K562 (cell line): ENCODE measurements around the gene GPR107. TPM values are rescaled to one million over a fixed set of nuclear protein-coding genes. Genes with fewer than 3 reads are reported as not detected.

Source experiments
- ATAC-seq: fragments of 200-7000 bp; cut with Tn5 transposase; 3 replicates; pipeline ENCODE4 v1.9.1; 2020; ENCODE audit warnings: moderate library complexity
- BruUV-seq: library from RNA; stranded (reverse); fragments of 400-500 nt; replicated peaks from 2 replicates; lab custom pipeline; 2021; lab: Mats Ljungman, UMichigan
- CTCF ChIA-PET: fragments of 300-600 bp; formaldehyde crosslinking; extraction: SDS; loops from one replicate; lab custom pipeline; 2021; ENCODE audit warnings: low intra/inter-chr PET ratio; lab: Yijun Ruan, JAX
- POLR2A ChIA-PET: fragments of 300-600, 350-650 bp; sonication (Branson Sonifier 250); formaldehyde crosslinking; extraction: SDS; loops from one replicate; lab custom pipeline; 2021; ENCODE audit warnings: antibody characterized with exemption, inconsistent platforms; lab: Yijun Ruan, JAX
- DNase-seq, 4 experiments: peaks; one replicate each; pipeline versions ENCODE4 v3.0.0 to v3.0.0-alpha.2; 2011 to 2018; ENCODE audit warnings: low spot score in 3 of 4, mixed read lengths in 3 of 4; ENCODE audit errors: extremely low read depth in 1 of 4
- FAIRE-seq: peaks from 2 replicates; lab custom pipeline; 2011; peaks lifted over from hg19 to GRCh38; lab: Jason Lieb, UNC
- H2AFZ ChIP-seq: 2 replicates; pipeline ENCODE4 v1.6.0; 2011; ENCODE audit warnings: low read depth, low read length, control low read depth, inconsistent platforms
- H3K27ac ChIP-seq: fragments of 200-600 bp; 3 replicates; pipeline ENCODE4 v1.8.0; 2011; ENCODE audit warnings: low read depth, mild to moderate bottlenecking, control low read depth, inconsistent platforms, low read length, moderate library complexity, mixed read lengths; ENCODE audit errors: extremely low read depth
- H3K27me3 ChIP-seq, 2 experiments: fragments of 300-600 bp in 1 of 2; 2 replicates in 1 of 2; 3 replicates in 1 of 2; pipeline versions ENCODE4 v1.6.0 to v1.8.0; 2011; ENCODE audit warnings: inconsistent platforms in 2 of 2, low read length in 2 of 2, mild to moderate bottlenecking in 1 of 2, mixed read lengths in 1 of 2, moderate library complexity in 1 of 2; ENCODE audit not compliant: control insufficient read depth in 2 of 2, insufficient read depth in 2 of 2
- H3K36me3 ChIP-seq: fragments of 300-600 bp; 3 replicates; pipeline ENCODE4 v1.8.0; 2011; ENCODE audit warnings: mild to moderate bottlenecking, low read length, inconsistent platforms; ENCODE audit not compliant: control insufficient read depth, insufficient read depth
- H3K4me1 ChIP-seq, 2 experiments: fragments of 200-600 bp in 1 of 2; replicated peaks in 1 of 2; 2 replicates in 1 of 2; 3 replicates in 1 of 2; pipeline versions ENCODE4 v1.5.1 to v1.8.0; 2011; ENCODE audit warnings: inconsistent platforms in 2 of 2, low read length in 2 of 2, mild to moderate bottlenecking in 1 of 2, mixed read lengths in 1 of 2, moderate library complexity in 1 of 2; ENCODE audit not compliant: control insufficient read depth in 2 of 2, insufficient read depth in 2 of 2
- H3K4me2 ChIP-seq: 2 replicates; pipeline ENCODE4 v1.6.1; 2011; ENCODE audit warnings: low read length, control low read depth, inconsistent platforms, mixed read lengths; ENCODE audit not compliant: insufficient read depth
- H3K4me3 ChIP-seq: fragments of 200-600 bp; sonication (generic), shearing (Covaris generic); 2 replicates; pipeline ENCODE4 v1.5.1; 2016; ENCODE audit warnings: control low read depth, inconsistent platforms
- H3K79me2 ChIP-seq: fragments of 200-600 bp; 3 replicates; pipeline ENCODE4 v1.8.0; 2011; ENCODE audit warnings: low read length, inconsistent platforms; ENCODE audit not compliant: control insufficient read depth, insufficient read depth
- H3K9ac ChIP-seq, 2 experiments: 2 replicates each; pipeline versions ENCODE4 v1.6.0 to v1.6.1; 2011; ENCODE audit warnings: low read depth in 2 of 2, low read length in 2 of 2, control low read depth in 1 of 2, inconsistent platforms in 1 of 2, mild to moderate bottlenecking in 1 of 2, mixed read lengths in 1 of 2; ENCODE audit not compliant: insufficient read depth in 1 of 2
- H3K9me1 ChIP-seq: one replicate; pipeline ENCODE4 v1.6.0; 2011; ENCODE audit warnings: inconsistent platforms, mild to moderate bottlenecking, low read length, moderate library complexity; ENCODE audit not compliant: control insufficient read depth, insufficient read depth
- H3K9me3 ChIP-seq: replicated peaks from 2 replicates; pipeline ENCODE4 v1.5.1; 2011; ENCODE audit warnings: low read depth, low read length, inconsistent platforms; ENCODE audit not compliant: control insufficient read depth, insufficient read depth
- H4K20me1 ChIP-seq: replicated peaks from 2 replicates; pipeline ENCODE4 v1.6.1; 2011; ENCODE audit warnings: low read length, inconsistent platforms, mixed read lengths; ENCODE audit not compliant: control insufficient read depth, insufficient read depth
- ADNP ChIP-seq: fragments of 200-800 bp; sonication (Bioruptor generic); IDR thresholded peaks from 2 replicates; pipeline ENCODE4 v1.6.1; 2016; ENCODE audit warnings: missing genetic modification characterization, missing compliant biosample characterization
- CSDE1 ChIP-seq, 2 experiments: fragments of 450-650 bp; IDR thresholded peaks; 2 replicates each; pipeline ENCODE4 v1.6.1; 2016; ENCODE audit warnings: mild to moderate bottlenecking in 1 of 2
- DLX4 ChIP-seq: fragments of 250-450 bp; sonication (Bioruptor Pico); IDR thresholded peaks from 2 replicates; pipeline ENCODE4 v1.6.1; 2021; ENCODE audit warnings: mild to moderate bottlenecking
- HDAC8 ChIP-seq: fragments of 450-650 bp; IDR thresholded peaks from 2 replicates; pipeline ENCODE4 v1.6.1; 2016; ENCODE audit warnings: mild to moderate bottlenecking, missing genetic modification characterization, moderate library complexity, missing compliant biosample characterization
- ILK ChIP-seq: fragments of 450-650 bp; IDR thresholded peaks from 2 replicates; pipeline ENCODE4 v1.6.1; 2016; ENCODE audit warnings: missing genetic modification characterization, low read depth, mild to moderate bottlenecking, missing compliant biosample characterization, moderate library complexity, borderline replicate concordance
- LARP7 ChIP-seq: fragments of 450-650 bp; IDR thresholded peaks from 2 replicates; pipeline ENCODE4 v1.6.1; 2016
- NELFE ChIP-seq: IDR thresholded peaks from 2 replicates; pipeline ENCODE4 v1.6.1; 2011; ENCODE audit warnings: mild to moderate bottlenecking; ENCODE audit not compliant: insufficient read depth, insufficient read length
- RBM34 ChIP-seq: fragments of 200-400 bp; formaldehyde crosslinking; IDR thresholded peaks from 2 replicates; pipeline ENCODE4 v1.6.1; 2018; ENCODE audit warnings: low read length, borderline replicate concordance; ENCODE audit not compliant: insufficient read depth
- SMC3 ChIP-seq: conservative IDR thresholded peaks from 2 replicates; pipeline ENCODE4 v1.6.1; 2011; ENCODE audit warnings: low read depth, low read length, improper control_type of control experiment; ENCODE audit not compliant: insufficient read depth
- TAL1 ChIP-seq: fragments of 450-650 bp; IDR thresholded peaks from 2 replicates; pipeline ENCODE4 v1.6.1; 2016; ENCODE audit warnings: mild to moderate bottlenecking
- TRIM24 ChIP-seq, 2 experiments: fragments of 450-650 bp; IDR thresholded peaks; 2 replicates each; pipeline ENCODE4 v1.6.1; 2016
- ZNF23 ChIP-seq: fragments of 250-450 bp; sonication (Bioruptor Pico); IDR thresholded peaks from 2 replicates; pipeline ENCODE4 v1.4.0; 2020; ENCODE audit warnings: mild to moderate bottlenecking
- WGBS: fragments of 100-300 bp; shearing (Covaris generic); methylation state at CpG from one replicate; pipeline ENCODE4 v1.1.6; 2016; ENCODE audit warnings: low coverage, mixed read lengths; ENCODE audit not compliant: insufficient coverage; ENCODE audit errors: missing lambda C conversion rate; 5-methylcytosine and 5-hydroxymethylcytosine counted together
- in situ Hi-C: fragments of 300-500 bp; cut with MboI; formaldehyde crosslinking; loops from 4 replicates; pipeline ENCODE4 v1.15.0; 2018; ENCODE audit warnings: inconsistent platforms, mixed read lengths
- intact Hi-C: fragments of 100-400 bp; cut with micrococcal nuclease; formaldehyde crosslinking; loops from 2 replicates; pipeline ENCODE4 v1.14.2; 2022
- polyA plus RNA-seq, 8 experiments: library from polyadenylated mRNA; depleted of rRNA in 4 of 8; stranded (reverse) in 5 of 8; unstranded in 3 of 8; fragments of >200 nt; fragmentation: Nextera tagmentation in 2 of 8; fragmentation: Illumina TruSeq in 1 of 8; extraction: Ambion mirVana in 2 of 8; extraction: Trizol in 1 of 8; gene quantifications; 2 replicates each; pipeline versions ENCODE4 v1.2.1 to v1.2.3, GENCODE V29; 2011 to 2014; ENCODE audit warnings: inconsistent platforms in 1 of 8, missing spikeins in 1 of 8
- total RNA-seq, 7 experiments: library from RNA; depleted of rRNA in 6 of 7; stranded (reverse); fragments of >200 nt in 6 of 7; fragmentation: Illumina TruSeq in 2 of 7; extraction: Trizol in 2 of 7; gene quantifications; 2 replicates each; pipeline versions ENCODE4 v1.2.1 to v1.2.3, GENCODE V29; 2011 to 2021; ENCODE audit warnings: low replicate concordance in 1 of 7
- TF ChIP-seq, protein P1 (sequence below): sonication (generic); formaldehyde crosslinking; IDR thresholded peaks from 2 replicates; pipeline ENCODE4 v1.8.0; 2023; ENCODE audit warnings: mild to moderate bottlenecking, missing genetic modification reagents
- TF ChIP-seq, protein P2 (sequence below): IDR thresholded peaks from 3 replicates; pipeline ENCODE4 v1.6.1; 2011; ENCODE audit warnings: borderline replicate concordance, mild to moderate bottlenecking; ENCODE audit not compliant: insufficient read length, insufficient read depth
- TF ChIP-seq, protein P3 (sequence below): IDR thresholded peaks from 2 replicates; pipeline ENCODE4 v1.6.1; 2011; ENCODE audit not compliant: insufficient read length; ENCODE audit errors: extremely low read depth

Gene GPR107
- total and polyA plus RNA-seq, 9 of the 15 experiments (the other 6 are each of a cell fraction or from before 2014, with no cell fraction given): 3.2 to 34.6 (median 14.4) TPM

DNA sequence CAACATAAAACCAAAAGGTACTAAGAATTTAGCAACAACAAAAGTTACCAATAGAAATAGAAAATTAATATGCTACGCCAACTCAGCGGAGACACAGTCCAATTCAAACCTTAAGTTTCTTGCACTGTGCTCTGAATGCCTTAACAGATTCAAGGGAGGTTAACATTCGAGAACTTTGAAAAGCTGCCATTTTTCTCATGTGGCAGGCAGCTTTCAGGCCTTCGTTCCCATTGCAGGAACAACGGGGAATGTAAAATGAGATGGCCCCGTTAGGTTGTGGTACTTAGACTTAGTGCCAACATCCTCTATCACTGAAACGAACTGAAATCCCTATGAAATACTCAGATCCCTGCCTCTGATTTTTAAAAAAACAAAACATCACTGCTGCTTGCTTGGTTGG is 33.1 kb upstream of the GPR107 start:
- H3K27me3 ChIP-seq: no peaks in the 10 kb centered on the region
- H3K36me3 ChIP-seq: no peaks in the 10 kb centered on the region
- intact Hi-C loops: no loop called here
- DNase-seq: no peak
- no peak for FAIRE-seq
- no peak overlapping the region for H3K4me2 ChIP-seq
- no TSS peak for BruUV-seq
- POLR2A ChIA-PET: no interaction called here
- H3K4me1 ChIP-seq: no peaks in the 10 kb centered on the region
- no peaks in the 10 kb centered on the region for H3K9me3 ChIP-seq
- H2AFZ ChIP-seq: no peak overlapping the region
- in situ Hi-C loops: no loop called here
- H3K9me1 ChIP-seq: no peaks in the 10 kb centered on the region
- no peak for TF ChIP-seq SMC3
- TF ChIP-seq LARP7: no peak
- TF ChIP-seq, protein P1, sequence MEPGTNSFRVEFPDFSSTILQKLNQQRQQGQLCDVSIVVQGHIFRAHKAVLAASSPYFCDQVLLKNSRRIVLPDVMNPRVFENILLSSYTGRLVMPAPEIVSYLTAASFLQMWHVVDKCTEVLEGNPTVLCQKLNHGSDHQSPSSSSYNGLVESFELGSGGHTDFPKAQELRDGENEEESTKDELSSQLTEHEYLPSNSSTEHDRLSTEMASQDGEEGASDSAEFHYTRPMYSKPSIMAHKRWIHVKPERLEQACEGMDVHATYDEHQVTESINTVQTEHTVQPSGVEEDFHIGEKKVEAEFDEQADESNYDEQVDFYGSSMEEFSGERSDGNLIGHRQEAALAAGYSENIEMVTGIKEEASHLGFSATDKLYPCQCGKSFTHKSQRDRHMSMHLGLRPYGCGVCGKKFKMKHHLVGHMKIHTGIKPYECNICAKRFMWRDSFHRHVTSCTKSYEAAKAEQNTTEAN (CRISPR knock-in tag): no peak
- no peak for TF ChIP-seq RBM34
- TF ChIP-seq, protein P2, sequence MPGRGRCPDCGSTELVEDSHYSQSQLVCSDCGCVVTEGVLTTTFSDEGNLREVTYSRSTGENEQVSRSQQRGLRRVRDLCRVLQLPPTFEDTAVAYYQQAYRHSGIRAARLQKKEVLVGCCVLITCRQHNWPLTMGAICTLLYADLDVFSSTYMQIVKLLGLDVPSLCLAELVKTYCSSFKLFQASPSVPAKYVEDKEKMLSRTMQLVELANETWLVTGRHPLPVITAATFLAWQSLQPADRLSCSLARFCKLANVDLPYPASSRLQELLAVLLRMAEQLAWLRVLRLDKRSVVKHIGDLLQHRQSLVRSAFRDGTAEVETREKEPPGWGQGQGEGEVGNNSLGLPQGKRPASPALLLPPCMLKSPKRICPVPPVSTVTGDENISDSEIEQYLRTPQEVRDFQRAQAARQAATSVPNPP: no peak
- TF ChIP-seq HDAC8 (tag): no peak
- no peak for TF ChIP-seq TAL1
- TF ChIP-seq NELFE: no peak
- no peak for TF ChIP-seq TRIM24 (IDR thresholded peaks at IDR 0.05)
- no peak for TF ChIP-seq ZNF23 (CRISPR knock-in tag)
- TF ChIP-seq CSDE1 (IDR thresholded peaks at IDR 0.05): no peak
- no peak for TF ChIP-seq DLX4 (CRISPR knock-in tag)
- no peak for TF ChIP-seq ADNP (tag)
- TF ChIP-seq, protein P3, sequence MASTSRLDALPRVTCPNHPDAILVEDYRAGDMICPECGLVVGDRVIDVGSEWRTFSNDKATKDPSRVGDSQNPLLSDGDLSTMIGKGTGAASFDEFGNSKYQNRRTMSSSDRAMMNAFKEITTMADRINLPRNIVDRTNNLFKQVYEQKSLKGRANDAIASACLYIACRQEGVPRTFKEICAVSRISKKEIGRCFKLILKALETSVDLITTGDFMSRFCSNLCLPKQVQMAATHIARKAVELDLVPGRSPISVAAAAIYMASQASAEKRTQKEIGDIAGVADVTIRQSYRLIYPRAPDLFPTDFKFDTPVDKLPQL: no peak
- no peak for TF ChIP-seq ILK (tag)
- no peaks in the 10 kb centered on the region for H3K79me2 ChIP-seq
- no peaks in the 10 kb centered on the region for H4K20me1 ChIP-seq
- 27% methylated on average over 7 of the region's 7 CpGs for WGBS
- no peak for ATAC-seq
- no peak overlapping the region for H3K4me3 ChIP-seq
- CTCF ChIA-PET: no interaction called here
- H3K9ac ChIP-seq: no peak overlapping the region
- H3K27ac ChIP-seq: no peak overlapping the region
